ENCODE data around the gene MYH10.
"Not testable (repeated sequence)": the region's sequence is repeated elsewhere in the genome, so short reads cannot be mapped to it uniquely, and the experiment has no call there.

The MYH10 gene

GRCh38 chr17:8542599-8543502, 87.7 kb downstream of the MYH10 start:
- peaks cover 8% of the 10 kb centered on the region for H3K4me1 ChIP-seq (ENCODE audit: insufficient read depth, poor library complexity, severe bottlenecking)
- no peak overlapping the region for H3K4me3 ChIP-seq (ENCODE audit: severe bottlenecking)
- peaks cover 85% of the 10 kb centered on the region for H3K36me3 ChIP-seq (ENCODE audit: low read depth)
- ATAC-seq (ENCODE audit: low read depth) (peak; percentile 94), DNase-seq (ENCODE audit: low spot score) (no peak)
- H3K27me3 ChIP-seq (ENCODE audit: insufficient read depth, poor library complexity, severe bottlenecking): no peaks in the 10 kb centered on the region
- TF ChIP-seq, protein P1, sequence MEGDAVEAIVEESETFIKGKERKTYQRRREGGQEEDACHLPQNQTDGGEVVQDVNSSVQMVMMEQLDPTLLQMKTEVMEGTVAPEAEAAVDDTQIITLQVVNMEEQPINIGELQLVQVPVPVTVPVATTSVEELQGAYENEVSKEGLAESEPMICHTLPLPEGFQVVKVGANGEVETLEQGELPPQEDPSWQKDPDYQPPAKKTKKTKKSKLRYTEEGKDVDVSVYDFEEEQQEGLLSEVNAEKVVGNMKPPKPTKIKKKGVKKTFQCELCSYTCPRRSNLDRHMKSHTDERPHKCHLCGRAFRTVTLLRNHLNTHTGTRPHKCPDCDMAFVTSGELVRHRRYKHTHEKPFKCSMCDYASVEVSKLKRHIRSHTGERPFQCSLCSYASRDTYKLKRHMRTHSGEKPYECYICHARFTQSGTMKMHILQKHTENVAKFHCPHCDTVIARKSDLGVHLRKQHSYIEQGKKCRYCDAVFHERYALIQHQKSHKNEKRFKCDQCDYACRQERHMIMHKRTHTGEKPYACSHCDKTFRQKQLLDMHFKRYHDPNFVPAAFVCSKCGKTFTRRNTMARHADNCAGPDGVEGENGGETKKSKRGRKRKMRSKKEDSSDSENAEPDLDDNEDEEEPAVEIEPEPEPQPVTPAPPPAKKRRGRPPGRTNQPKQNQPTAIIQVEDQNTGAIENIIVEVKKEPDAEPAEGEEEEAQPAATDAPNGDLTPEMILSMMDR (IDR thresholded peaks at IDR 0.05; ENCODE audit: poor library complexity, severe bottlenecking): no peak
- no peaks in the 10 kb centered on the region for H3K9me3 ChIP-seq (ENCODE audit: severe bottlenecking)
- no peak overlapping the region for H3K27ac ChIP-seq (ENCODE audit: poor library complexity, severe bottlenecking)

GRCh38 chr17:8539976-8540375, 90.5 kb downstream of the MYH10 start:
- ATAC-seq (ENCODE audit: low read depth); H3K4me3 ChIP-seq (ENCODE audit: severe bottlenecking); H3K4me1 ChIP-seq (ENCODE audit: insufficient read depth, poor library complexity, severe bottlenecking); H3K27ac ChIP-seq (ENCODE audit: poor library complexity, severe bottlenecking); H3K27me3 ChIP-seq (ENCODE audit: insufficient read depth, poor library complexity, severe bottlenecking); DNase-seq (ENCODE audit: low spot score); H3K9me3 ChIP-seq (ENCODE audit: severe bottlenecking): not testable (repeated sequence)
- H3K36me3 ChIP-seq (ENCODE audit: low read depth): peaks cover 92% of the 10 kb centered on the region

GRCh38 chr17:8537734-8538133, 92.8 kb downstream of the MYH10 start:
- ATAC-seq (ENCODE audit: low read depth) (no peak), DNase-seq (ENCODE audit: low spot score) (no peak)
- peaks cover 81% of the 10 kb centered on the region for H3K36me3 ChIP-seq (ENCODE audit: low read depth)

DNA sequence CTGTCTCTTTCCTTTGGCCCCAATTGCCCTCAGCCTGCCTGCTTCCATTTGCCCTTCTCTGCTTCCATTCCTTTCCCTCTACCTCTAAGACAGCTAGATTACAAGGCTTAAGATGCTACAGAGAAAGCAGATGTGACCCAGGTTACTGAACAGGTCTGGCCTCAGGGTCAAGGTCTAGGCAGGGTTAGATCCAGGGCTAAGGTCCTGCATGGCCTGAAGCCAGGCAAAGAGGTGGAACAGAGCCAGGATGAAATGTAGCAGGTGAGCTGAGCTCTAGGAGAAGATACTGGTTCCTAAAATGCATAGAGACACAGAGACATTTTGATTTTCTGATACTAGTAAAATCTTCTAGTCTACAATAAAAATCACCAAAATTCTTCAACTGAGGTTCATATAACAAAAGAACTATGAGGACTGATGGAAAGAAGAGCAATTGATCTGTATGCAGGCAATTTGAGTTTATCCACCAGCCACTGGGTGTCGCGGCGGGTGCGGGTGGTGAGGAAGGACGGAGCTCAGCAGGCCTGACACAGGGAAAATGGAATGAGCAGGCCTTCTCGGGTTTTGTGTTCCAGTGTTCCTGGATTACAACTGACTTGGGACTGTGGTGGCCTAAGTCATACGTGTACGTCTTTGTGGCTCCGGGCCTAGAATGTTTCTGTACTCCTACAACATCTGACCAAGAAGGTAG, 95.9 kb downstream of the MYH10 start:
- ATAC-seq (ENCODE audit: low read depth): no peak
- TF ChIP-seq, protein P1 (IDR thresholded peaks at IDR 0.05; ENCODE audit: poor library complexity, severe bottlenecking): no peak
- peaks cover 65% of the 10 kb centered on the region for H3K36me3 ChIP-seq (ENCODE audit: low read depth)

More at GRCh38 chr17:8537734-8538133, 92.8 kb downstream of the MYH10 start:
- TF ChIP-seq, protein P1 (IDR thresholded peaks at IDR 0.05; ENCODE audit: poor library complexity, severe bottlenecking): no peak
- Histone ChIP-seq H3K27me3 (ENCODE audit: insufficient read depth, poor library complexity, severe bottlenecking) (no peaks in the 10 kb centered on the region), H3K4me1 (ENCODE audit: insufficient read depth, poor library complexity, severe bottlenecking) (no peaks in the 10 kb centered on the region), H3K9me3 (ENCODE audit: severe bottlenecking) (no peaks in the 10 kb centered on the region), H3K4me3 (ENCODE audit: severe bottlenecking) (no peak overlapping the region), H3K27ac (ENCODE audit: poor library complexity, severe bottlenecking) (no peak overlapping the region)

GRCh38 chr17:8532021-8532420, 98.5 kb downstream of the MYH10 start:
- no peaks in the 10 kb centered on the region for H3K27me3 ChIP-seq (ENCODE audit: insufficient read depth, poor library complexity, severe bottlenecking)
- peaks cover 51% of the 10 kb centered on the region for H3K36me3 ChIP-seq (ENCODE audit: low read depth)
- H3K9me3 ChIP-seq (ENCODE audit: severe bottlenecking): no peaks in the 10 kb centered on the region
- no peaks in the 10 kb centered on the region for H3K4me1 ChIP-seq (ENCODE audit: insufficient read depth, poor library complexity, severe bottlenecking)
- TF ChIP-seq, protein P1 (IDR thresholded peaks at IDR 0.05; ENCODE audit: poor library complexity, severe bottlenecking): no peak
- no peak for DNase-seq (ENCODE audit: low spot score)
- H3K27ac ChIP-seq (ENCODE audit: poor library complexity, severe bottlenecking): no peak overlapping the region
- H3K4me3 ChIP-seq (ENCODE audit: severe bottlenecking): no peak overlapping the region
- ATAC-seq (ENCODE audit: low read depth): no peak

More for the DNA sequence above, 95.9 kb downstream of the MYH10 start:
- no peaks in the 10 kb centered on the region for H3K4me1 ChIP-seq (ENCODE audit: insufficient read depth, poor library complexity, severe bottlenecking)
- H3K27me3 ChIP-seq (ENCODE audit: insufficient read depth, poor library complexity, severe bottlenecking): no peaks in the 10 kb centered on the region
- no peak for DNase-seq (ENCODE audit: low spot score)
- H3K27ac ChIP-seq (ENCODE audit: poor library complexity, severe bottlenecking): no peak overlapping the region
- H3K4me3 ChIP-seq (ENCODE audit: severe bottlenecking): no peak overlapping the region
- no peaks in the 10 kb centered on the region for H3K9me3 ChIP-seq (ENCODE audit: severe bottlenecking)

All from RWPE2 (cell line).